Adrenal gland (tissue), 5 donors: ENCODE measurements around the gene POLG.

Experiments used
- CTCF ChIP-seq, 6 experiments: fragments of 450-650 bp in 4 of 6; fragments of 200-600 bp in 2 of 6; sonication (generic) in 1 of 6; IDR thresholded peaks; 1 replicate in 5 of 6; 2 replicates in 1 of 6; pipeline versions ENCODE4 v1.5.1 to v1.8.0; 2016 to 2021; ENCODE audit warnings: antibody characterized with exemption in 6 of 6, mild to moderate bottlenecking in 2 of 6, moderate library complexity in 1 of 6
- POLR2A ChIP-seq, 2 donors: fragments of 450-650 bp; IDR thresholded peaks; one replicate each; pipeline ENCODE4 v1.6.1; 2017; ENCODE audit warnings: antibody characterized with exemption in 2 of 2, mild to moderate bottlenecking in 2 of 2, moderate library complexity in 1 of 2
- donor health status: DM: no; HTN: no; CAD: no.

- no peak for TF ChIP-seq CTCF (IDR thresholded peaks at IDR 0.05)
- TF ChIP-seq POLR2A (IDR thresholded peaks at IDR 0.05), result no peak
These were observed 17.9 kb upstream of the POLG start for GRCh38 chr15:89352476-89352875.
